ENCODE data around the gene LRRTM4.

DNA sequence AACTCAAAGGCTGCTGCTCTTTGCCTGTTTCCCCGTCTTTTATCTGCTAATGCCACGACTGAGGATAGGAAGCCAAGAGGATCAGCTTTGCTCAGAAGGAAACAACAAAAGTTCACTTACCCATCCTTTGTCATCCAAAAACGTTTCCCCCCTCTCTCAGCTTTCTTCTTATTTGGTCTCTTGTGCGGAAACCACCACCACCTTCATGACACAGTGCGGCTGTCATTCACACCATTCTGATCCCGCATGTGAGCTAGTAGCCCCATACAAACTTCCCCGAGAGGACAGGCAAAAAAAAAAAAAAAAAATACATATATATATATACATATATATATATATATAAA lies 656 bp downstream of the LRRTM4 start:
- TF ChIP-seq, protein P1, sequence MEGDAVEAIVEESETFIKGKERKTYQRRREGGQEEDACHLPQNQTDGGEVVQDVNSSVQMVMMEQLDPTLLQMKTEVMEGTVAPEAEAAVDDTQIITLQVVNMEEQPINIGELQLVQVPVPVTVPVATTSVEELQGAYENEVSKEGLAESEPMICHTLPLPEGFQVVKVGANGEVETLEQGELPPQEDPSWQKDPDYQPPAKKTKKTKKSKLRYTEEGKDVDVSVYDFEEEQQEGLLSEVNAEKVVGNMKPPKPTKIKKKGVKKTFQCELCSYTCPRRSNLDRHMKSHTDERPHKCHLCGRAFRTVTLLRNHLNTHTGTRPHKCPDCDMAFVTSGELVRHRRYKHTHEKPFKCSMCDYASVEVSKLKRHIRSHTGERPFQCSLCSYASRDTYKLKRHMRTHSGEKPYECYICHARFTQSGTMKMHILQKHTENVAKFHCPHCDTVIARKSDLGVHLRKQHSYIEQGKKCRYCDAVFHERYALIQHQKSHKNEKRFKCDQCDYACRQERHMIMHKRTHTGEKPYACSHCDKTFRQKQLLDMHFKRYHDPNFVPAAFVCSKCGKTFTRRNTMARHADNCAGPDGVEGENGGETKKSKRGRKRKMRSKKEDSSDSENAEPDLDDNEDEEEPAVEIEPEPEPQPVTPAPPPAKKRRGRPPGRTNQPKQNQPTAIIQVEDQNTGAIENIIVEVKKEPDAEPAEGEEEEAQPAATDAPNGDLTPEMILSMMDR (IDR thresholded peaks at IDR 0.05) = no peak
- no peak for TF ChIP-seq POLR2A (IDR thresholded peaks at IDR 0.05)
